Stimulated activated naive CD8-positive, alpha-beta T cell treated with anti-CD3 and anti-CD28 coated beads, Interleukin-15, Interleukin-2, amounts not matched to agents 100 U/mL and 50 U/mL, for 24 hours (primary cell): Measurements from ENCODE around the gene HMOX1.
"Not testable (repeated sequence)": the region's sequence is repeated elsewhere in the genome, so short reads cannot be mapped to it uniquely, and the experiment has no call there.

Experiments used
- ATAC-seq: fragments of 150-1000 bp; cut with Tn5 transposase; one replicate; pipeline ENCODE4 v1.10.0; 2021
- DNase-seq: peaks from one replicate; pipeline ENCODE4 v3.0.0; 2021

Gene HMOX1

DNA sequence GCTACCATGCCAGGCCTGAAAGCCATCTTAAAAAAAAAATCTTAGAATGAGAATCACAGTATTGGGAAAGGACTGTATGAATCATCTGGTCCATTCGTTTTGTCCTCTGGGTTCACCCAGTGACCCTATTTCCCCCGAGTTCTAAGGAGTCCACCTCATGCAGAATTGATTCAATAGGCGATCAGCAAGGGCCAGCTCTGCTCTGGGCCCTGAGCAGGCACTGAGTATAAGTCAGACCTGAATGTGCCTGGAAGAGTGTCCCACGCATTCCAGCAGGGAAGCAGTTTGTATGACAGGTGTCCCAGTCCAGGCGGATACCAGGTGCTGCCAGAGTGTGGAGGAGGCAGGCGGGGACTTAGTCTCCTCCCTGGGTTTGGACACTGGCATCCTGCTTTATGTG is 883 bp upstream of the HMOX1 start:
- DNase-seq (no peak), ATAC-seq (no peak)

GRCh38 chr22:35381424-35382009 is 621 bp downstream of the HMOX1 start:
- DNase-seq = no peak
- no peak for ATAC-seq

GRCh38 chr22:35383679-35384071 is 2.8 kb downstream of the HMOX1 start:
- ATAC-seq = no peak
- DNase-seq = no peak

GRCh38 chr22:35384527-35384926 is 3.6 kb downstream of the HMOX1 start:
- ATAC-seq (no peak), DNase-seq (no peak)

DNA sequence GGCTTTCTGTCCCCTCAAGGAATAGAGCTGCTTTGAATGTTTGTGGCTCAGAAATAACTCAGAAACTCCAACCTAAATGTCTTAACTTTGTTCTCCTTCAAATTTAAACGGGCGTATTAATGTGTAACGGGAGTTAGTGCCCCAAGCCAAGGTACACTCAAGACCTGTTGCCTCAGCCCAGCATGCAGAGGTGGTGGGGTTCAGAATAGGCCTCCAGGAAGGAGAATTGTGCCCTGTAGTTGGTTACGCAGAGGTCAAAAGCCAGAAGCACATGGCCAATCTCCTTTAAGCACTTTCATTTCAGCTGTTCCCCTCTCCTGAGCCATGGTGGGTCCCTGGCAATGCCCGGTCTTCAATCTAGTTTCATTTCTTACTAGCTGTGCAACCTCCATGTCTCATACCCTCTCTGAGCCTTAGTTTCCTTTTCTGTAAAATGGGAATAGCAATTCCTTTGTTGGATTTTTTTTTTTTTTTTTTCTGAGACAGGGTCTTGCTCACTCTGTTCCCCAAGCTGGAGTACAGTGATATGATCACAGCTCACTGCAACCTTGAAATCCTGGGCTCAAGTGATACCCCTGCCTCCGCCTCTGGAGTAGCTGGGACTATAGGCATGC is 4.2 kb downstream of the HMOX1 start:
- no peak for ATAC-seq
- no peak for DNase-seq

GRCh38 chr22:35386670-35387288 is 5.9 kb downstream of the HMOX1 start:
- no peak for DNase-seq
- peak; percentile 9 for ATAC-seq

DNA sequence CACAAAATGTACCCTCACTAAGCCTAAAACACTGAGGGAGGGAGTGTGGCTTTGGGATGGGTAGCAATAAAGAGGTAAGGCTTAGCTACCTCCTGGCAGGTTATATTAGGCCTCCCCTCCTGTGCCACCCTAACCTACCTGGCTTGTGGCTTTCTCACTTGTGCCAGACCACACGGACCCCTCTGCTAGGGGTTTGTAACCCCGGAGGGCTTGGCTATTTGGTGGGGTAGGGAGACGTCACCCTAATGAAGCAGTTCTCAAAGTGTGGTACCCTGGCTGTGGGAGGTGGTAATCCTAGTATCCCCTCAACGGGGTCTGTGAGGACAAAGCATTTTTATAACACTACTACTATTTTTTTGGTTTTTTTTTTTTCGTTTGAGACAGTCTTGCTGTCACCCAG is 10.0 kb downstream of the HMOX1 start:
- DNase-seq (no peak), ATAC-seq (no peak)

- no peak for ATAC-seq
- no peak for DNase-seq
Measured at GRCh38 chr22:35392357-35392756, 11.5 kb downstream of the HMOX1 start.

GRCh38 chr22:35393116-35394010 is 12.5 kb downstream of the HMOX1 start:
- DNase-seq = no peak

DNA sequence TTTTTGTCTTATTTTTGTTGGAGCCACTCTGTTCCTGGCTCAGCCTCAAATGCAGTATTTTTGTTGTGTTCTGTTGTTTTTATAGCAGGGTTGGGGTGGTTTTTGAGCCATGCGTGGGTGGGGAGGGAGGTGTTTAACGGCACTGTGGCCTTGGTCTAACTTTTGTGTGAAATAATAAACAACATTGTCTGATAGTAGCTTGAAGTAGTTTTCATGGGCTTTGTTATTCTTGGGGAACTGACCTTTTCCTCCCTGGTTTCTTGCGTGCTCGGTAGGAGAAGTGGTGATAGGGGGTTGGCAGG is 13.1 kb downstream of the HMOX1 start:
- ATAC-seq (no peak), DNase-seq (no peak)

More at GRCh38 chr22:35393116-35394010, 12.5 kb downstream of the HMOX1 start:
- no peak for ATAC-seq

GRCh38 chr22:35394810-35395563 is 14.1 kb downstream of the HMOX1 start:
- ATAC-seq (no peak), DNase-seq (no peak)

DNA sequence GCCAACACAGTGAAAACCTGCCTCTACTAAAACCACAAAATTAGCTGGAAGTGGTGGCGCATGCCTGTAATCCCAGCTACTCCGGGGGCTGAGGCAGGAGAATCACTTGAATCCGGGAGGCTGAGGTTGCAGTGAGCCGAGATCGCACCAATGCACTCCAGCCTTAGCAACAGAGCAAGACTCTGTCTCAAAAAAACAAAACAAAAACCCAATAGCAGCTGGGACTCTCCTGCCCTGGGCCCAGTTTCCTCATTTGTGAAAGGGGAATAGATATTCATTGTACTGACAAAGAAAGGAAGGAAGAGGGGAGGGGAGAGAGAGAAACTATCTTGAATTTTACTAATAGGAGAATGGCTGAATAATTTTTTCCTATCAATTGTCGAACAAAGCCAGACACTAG is 15.7 kb downstream of the HMOX1 start:
- not testable (repeated sequence) for DNase-seq

GRCh38 chr22:35397095-35397904 is 16.4 kb downstream of the HMOX1 start:
- no peak for DNase-seq

More for the DNA sequence above, 15.7 kb downstream of the HMOX1 start:
- not testable (repeated sequence) for ATAC-seq

GRCh38 chr22:35398591-35398973 is 17.7 kb downstream of the HMOX1 start:
- ATAC-seq (no peak), DNase-seq (no peak)

More at GRCh38 chr22:35397095-35397904, 16.4 kb downstream of the HMOX1 start:
- no peak for ATAC-seq

DNA sequence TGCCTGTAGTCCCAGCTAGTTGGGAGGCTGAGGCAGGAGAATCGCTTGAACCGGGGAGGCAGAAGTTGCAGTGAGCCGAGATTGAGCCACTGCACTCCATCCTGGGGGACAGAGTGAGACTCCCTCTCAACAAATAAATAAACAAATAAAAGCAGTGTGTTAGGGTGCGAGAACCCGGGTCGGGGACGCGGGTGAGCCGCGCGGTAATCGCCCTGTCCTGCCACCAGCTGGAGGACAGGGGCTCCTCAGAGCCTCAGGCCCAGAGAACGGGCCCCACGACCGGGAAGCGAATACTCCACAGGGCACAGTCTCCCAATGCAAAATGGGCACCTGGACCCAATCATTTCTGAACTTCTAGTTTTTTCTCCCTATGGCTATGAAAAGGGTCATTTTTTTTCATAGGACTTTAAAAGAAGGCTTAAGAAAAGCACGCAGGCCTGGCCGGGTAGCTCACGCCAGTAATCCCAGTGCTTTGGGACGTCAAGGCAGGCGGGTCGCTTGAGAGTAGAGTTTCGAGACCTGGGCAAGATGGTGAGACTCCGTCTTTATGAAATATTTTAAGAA is 18.3 kb downstream of the HMOX1 start:
- ATAC-seq (no peak), DNase-seq (peak; percentile 43)

GRCh38 chr22:35399678-35400500 is 19.0 kb downstream of the HMOX1 start, which contains the start of gene MCM5:
TSS of gene MCM5 (plus strand) at chr22:35400140. CDS start at chr22:35400439, 299 bp downstream.
- DNase-seq (peak; percentile 96), ATAC-seq (peak; percentile 100)

DNA sequence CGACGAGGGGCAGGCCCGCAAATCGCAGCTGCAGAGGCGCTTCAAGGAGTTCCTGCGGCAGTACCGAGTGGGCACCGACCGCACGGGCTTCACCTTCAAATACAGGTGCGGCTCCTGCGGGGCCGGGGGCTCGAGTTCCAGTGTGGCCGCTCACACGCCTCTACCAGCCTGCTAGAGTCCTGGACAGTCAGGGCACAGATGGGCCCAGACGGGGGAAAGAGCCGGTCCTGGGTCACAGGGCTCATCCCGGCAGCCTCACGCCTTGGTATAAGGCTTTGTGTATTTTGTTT is 19.6 kb downstream of the HMOX1 start:
- no peak for ATAC-seq

GRCh38 chr22:35401863-35402262 is 21.0 kb downstream of the HMOX1 start:
- DNase-seq (no peak), ATAC-seq (no peak)

More for the DNA sequence above, 19.6 kb downstream of the HMOX1 start:
- DNase-seq = peak; percentile 34

DNA sequence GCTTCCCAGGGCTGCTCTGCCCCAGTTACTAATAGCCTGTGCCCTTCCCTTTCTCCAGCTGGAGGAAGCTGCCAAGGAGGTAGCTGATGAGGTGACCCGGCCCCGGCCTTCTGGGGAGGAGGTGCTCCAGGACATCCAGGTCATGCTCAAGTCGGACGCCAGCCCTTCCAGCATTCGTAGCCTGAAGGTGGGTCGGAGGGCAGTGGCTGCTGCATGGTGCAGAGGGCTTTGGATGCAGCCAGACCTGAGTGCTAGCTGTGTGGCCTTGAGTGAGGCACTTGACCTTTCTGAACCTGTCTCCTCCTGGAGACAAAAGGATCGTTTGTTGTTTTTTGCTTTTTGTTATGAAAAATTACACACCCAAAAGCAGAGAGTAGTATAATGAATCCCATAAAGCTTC is 22.5 kb downstream of the HMOX1 start:
- no peak for ATAC-seq
- no peak for DNase-seq

- DNase-seq (no peak), ATAC-seq (no peak)
Measured at GRCh38 chr22:35404176-35404575, 23.3 kb downstream of the HMOX1 start.
